GM12878 (cell line): Measurements from ENCODE around the gene UBE2M. TPM values are rescaled to one million over a fixed set of nuclear protein-coding genes. Genes with fewer than 3 reads are reported as not detected.
A peak's percentile ranks its signal among the peaks of the same experiment; 100 is the strongest.

ENCODE experiments used
- ATAC-seq: fragments of 200-7000 bp; cut with Tn5 transposase; 3 replicates; pipeline ENCODE4 v1.9.1; 2020; ENCODE audit warnings: mild to moderate bottlenecking, moderate library complexity
- BruUV-seq: library from RNA; stranded (reverse); fragments of 400-500 nt; replicated peaks from 2 replicates; lab custom pipeline; 2021; lab: Mats Ljungman, UMichigan
- CTCF ChIA-PET: fragments of 300-600 bp; sonication (Branson Sonifier 250); formaldehyde crosslinking; extraction: SDS; loops from one replicate; lab custom pipeline; 2021; ENCODE audit warnings: inconsistent platforms; lab: Yijun Ruan, JAX
- POLR2A ChIA-PET: fragments of 350-600 bp; formaldehyde crosslinking; extraction: SDS; loops from one replicate; lab custom pipeline; 2021; ENCODE audit warnings: inconsistent platforms; lab: Charles Lee
- RAD21 ChIA-PET: fragments of 300-600 bp; sonication (Branson Sonifier 250); formaldehyde crosslinking; loops from one replicate; lab custom pipeline; 2023; ENCODE audit warnings: antibody characterized with exemption; ENCODE audit not compliant: unreplicated experiment; lab: Charles Lee
- SMC1A ChIA-PET: fragments of 300-600 bp; sonication (Branson Sonifier 250); formaldehyde crosslinking; loops from one replicate; lab custom pipeline; 2023; ENCODE audit not compliant: unreplicated experiment, uncharacterized antibody; lab: Charles Lee
- DNase-seq: peaks from one replicate; pipeline ENCODE4 v3.0.0-alpha.2; 2011; ENCODE audit warnings: low read depth, low spot score
- FAIRE-seq: peaks from 3 replicates; lab custom pipeline; 2011; peaks lifted over from hg19 to GRCh38; lab: Jason Lieb, UNC
- H2AFZ ChIP-seq: 2 replicates; pipeline ENCODE4 v1.6.0; 2011; ENCODE audit warnings: low read depth, low read length, control low read depth; ENCODE audit not compliant: control insufficient read depth
- H3K27ac ChIP-seq: 2 replicates; pipeline ENCODE4 v1.5.1; 2011; ENCODE audit warnings: control low read depth; ENCODE audit not compliant: control insufficient read depth, insufficient read depth
- H3K27me3 ChIP-seq, 2 experiments: replicated peaks in 1 of 2; 2 replicates each; pipeline versions ENCODE4 v1.6.0 to v1.6.1; 2011; ENCODE audit warnings: low read length in 1 of 2; ENCODE audit not compliant: control insufficient read depth in 2 of 2, insufficient read depth in 2 of 2
- H3K36me3 ChIP-seq, 2 experiments: 2 replicates each; pipeline ENCODE4 v1.5.1; 2011; ENCODE audit warnings: low read length in 1 of 2; ENCODE audit not compliant: control insufficient read depth in 2 of 2, insufficient read depth in 2 of 2
- H3K4me1 ChIP-seq: 2 replicates; pipeline ENCODE4 v1.6.1; 2011; ENCODE audit warnings: mild to moderate bottlenecking, low read length, moderate library complexity, mixed read lengths; ENCODE audit not compliant: control insufficient read depth, insufficient read depth
- H3K4me2 ChIP-seq: 2 replicates; pipeline ENCODE4 v1.6.0; 2011; ENCODE audit warnings: control low read depth; ENCODE audit not compliant: control insufficient read depth, insufficient read depth
- H3K4me3 ChIP-seq: fragments of 200-600 bp; sonication (generic); 2 replicates; pipeline ENCODE4 v1.5.1; 2016
- H3K79me2 ChIP-seq: 2 replicates; pipeline ENCODE4 v1.6.0; 2011; ENCODE audit warnings: low read length; ENCODE audit not compliant: control insufficient read depth, insufficient read depth
- H3K9ac ChIP-seq: 2 replicates; pipeline ENCODE4 v1.8.0; 2011; ENCODE audit warnings: low read length, control low read depth, mixed read lengths; ENCODE audit not compliant: control insufficient read depth, insufficient read depth
- H3K9me3 ChIP-seq: replicated peaks from 3 replicates; pipeline ENCODE4 v1.5.1; 2011; ENCODE audit warnings: mild to moderate bottlenecking, low read length; ENCODE audit not compliant: control insufficient read depth, insufficient read depth
- H4K20me1 ChIP-seq: 2 replicates; pipeline ENCODE4 v1.6.0; 2011; ENCODE audit not compliant: control insufficient read depth, insufficient read depth
- ETV6 ChIP-seq, 2 experiments: fragments of 450-650 bp in 1 of 2; IDR thresholded peaks in 1 of 2; conservative IDR thresholded peaks in 1 of 2; 2 replicates each; pipeline ENCODE4 v1.6.1; 2014; ENCODE audit warnings: antibody characterized with exemption in 1 of 2, borderline replicate concordance in 1 of 2, low read depth in 1 of 2, mild to moderate bottlenecking in 1 of 2, moderate library complexity in 1 of 2
- MYC ChIP-seq: IDR thresholded peaks from 2 replicates; pipeline ENCODE4 v1.6.1; 2011; ENCODE audit warnings: mild to moderate bottlenecking, low read length, moderate library complexity, inconsistent platforms; ENCODE audit not compliant: insufficient read depth, insufficient replicate concordance, insufficient read length, severe bottlenecking
- STAT3 ChIP-seq: IDR thresholded peaks from 2 replicates; pipeline ENCODE4 v1.6.1; 2011; ENCODE audit warnings: low read depth, low read length, improper control_type of control experiment
- WRNIP1 ChIP-seq: IDR thresholded peaks from 2 replicates; pipeline ENCODE4 v1.6.1; 2011; ENCODE audit warnings: low read depth, low read length, improper control_type of control experiment, borderline replicate concordance
- ZNF622 ChIP-seq: fragments of 450-650 bp; IDR thresholded peaks from 2 replicates; pipeline ENCODE4 v1.6.1; 2017; ENCODE audit warnings: mild to moderate bottlenecking, inconsistent platforms
- WGBS: methylation state at CpG from one replicate; pipeline ENCODE4 v1.1.6; 2016; ENCODE audit warnings: low lambda C conversion rate; ENCODE audit not compliant: insufficient replicate concordance, insufficient coverage; ENCODE audit errors: missing lambda C conversion rate; 5-methylcytosine and 5-hydroxymethylcytosine counted together
- in situ Hi-C: fragments of 300-500 bp; cut with MboI; formaldehyde crosslinking; loops from 9 replicates; pipeline ENCODE4 v1.14.3; 2018; ENCODE audit warnings: mixed read lengths
- intact Hi-C: fragments of 100-400 bp; cut with micrococcal nuclease; formaldehyde crosslinking; loops from one replicate; pipeline ENCODE4 v1.14.2; 2022; ENCODE audit not compliant: unreplicated experiment
- polyA plus RNA-seq, 11 experiments: library from polyadenylated mRNA; depleted of rRNA in 4 of 11; unstranded in 6 of 11; stranded (reverse) in 5 of 11; fragments of >200 nt; fragmentation: Nextera tagmentation in 4 of 11; fragmentation: Illumina TruSeq in 1 of 11; extraction: Ambion mirVana in 4 of 11; extraction: Trizol in 1 of 11; gene quantifications; 1 replicate in 1 of 11; 2 replicates in 10 of 11; pipeline versions ENCODE4 v1.2.1 to v1.2.3, GENCODE V29; 2011 to 2016; ENCODE audit warnings: inconsistent platforms in 2 of 11, missing spikeins in 2 of 11, low read depth in 1 of 11
- total RNA-seq, 4 experiments: library from RNA; depleted of rRNA in 3 of 4; stranded (reverse); fragments of >200 nt in 3 of 4; fragmentation: Illumina TruSeq in 1 of 4; extraction: Trizol in 1 of 4; gene quantifications; 2 replicates each; pipeline versions ENCODE4 v1.2.1 to v1.2.3, GENCODE V29; 2013 to 2021

UBE2M gene
- total and polyA plus RNA-seq, 10 of the 15 experiments (the other 5 are each of a cell fraction or from before 2014, with no cell fraction given): 1.4 to 105 (median 73.9) TPM

- TF ChIP-seq MYC: no peak
- no peak for TF ChIP-seq WRNIP1
- TF ChIP-seq ZNF622: no peak
These were observed 23.1 kb upstream of the UBE2M start (continued) for GRCh38 chr19:58581227-58582141.

DNA sequence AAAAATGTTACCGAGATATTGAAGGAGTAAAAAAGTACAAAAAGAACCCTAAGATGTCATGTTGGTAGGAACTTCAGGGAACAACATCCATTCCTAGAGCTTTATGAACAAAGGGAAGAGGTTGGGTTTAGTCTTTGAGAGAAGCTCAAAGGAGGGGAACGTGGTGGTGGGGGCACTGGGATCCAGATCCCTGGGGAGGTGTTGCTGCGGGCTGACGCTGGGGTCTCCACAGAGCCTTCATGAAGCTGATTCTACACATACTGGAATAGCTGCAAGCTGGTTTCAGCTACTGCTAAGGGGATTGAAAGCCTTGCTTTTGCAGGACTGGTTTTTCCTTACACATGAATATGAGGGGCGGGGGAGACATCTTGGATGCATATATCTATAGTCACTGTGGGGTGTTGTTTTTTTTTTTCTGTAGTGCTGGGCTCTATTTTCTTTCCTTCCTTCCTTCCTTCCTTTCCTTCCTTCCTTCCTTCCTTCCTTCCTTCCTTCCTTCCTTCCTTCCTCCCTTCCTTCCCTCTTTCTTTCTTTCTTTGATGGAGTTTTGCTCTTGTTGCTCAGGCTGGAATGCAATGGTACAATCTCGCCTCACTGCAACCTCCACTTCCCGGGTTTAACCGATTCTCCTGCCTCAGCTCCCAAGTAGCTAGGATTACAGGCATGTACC is 21.2 kb upstream of the UBE2M start:
- H3K27ac ChIP-seq: no peak overlapping the region
- POLR2A ChIA-PET: interaction anchor here (0.9 to 4.0 kb wide), 6 partner anchors 25 to 299 kb away, joined by 3 to 24 read pairs (median 8); partner anchors contain the start of genes TRIM28 and ZBTB45
- no peaks in the 10 kb centered on the region for H3K9me3 ChIP-seq
- BruUV-seq: no TSS peak
- H3K9ac ChIP-seq: no peak overlapping the region
- peaks cover 0 to 4% of the 10 kb centered on the region in 2 experiments; a peak in 3 of 4 replicates for H3K36me3 ChIP-seq
- no peak for FAIRE-seq
- peaks cover 16% of the 10 kb centered on the region for H3K4me1 ChIP-seq
- peak in 1 of 2 experiments; percentile 79; a peak in 1 of 4 replicates for TF ChIP-seq ETV6 (conservative IDR thresholded peaks at IDR 0.05 in 1 of 2, IDR thresholded peaks at IDR 0.05 in 1 of 2; ENCODE audit: borderline replicate concordance in 1 of 2, low read depth in 1 of 2)
- TF ChIP-seq STAT3: no peak
- H3K4me2 ChIP-seq: no peak overlapping the region
- intact Hi-C loops (no loop called here), in situ Hi-C loops (no loop called here)
- SMC1A ChIA-PET: interaction anchor here (1.0 to 4.5 kb wide), 4 partner anchors 17 to 66 kb away, joined by 3 to 43 read pairs (median 7); partner anchors contain the start of genes CHMP2A and ZBTB45
- H2AFZ ChIP-seq: no peak overlapping the region
- no peaks in the 10 kb centered on the region for H4K20me1 ChIP-seq
- no peaks in the 10 kb centered on the region for H3K27me3 ChIP-seq
- no peak for ATAC-seq
- CTCF ChIA-PET: interaction anchor here (1.5 to 4.7 kb wide), 3 partner anchors 24 to 66 kb away, joined by 3 to 67 read pairs (median 22); partner anchors contain the start of gene ZBTB45
- peaks cover 8% of the 10 kb centered on the region for H3K79me2 ChIP-seq
- RAD21 ChIA-PET: interaction anchor here (1.0 to 3.9 kb wide), 3 partner anchors 25 to 66 kb away, joined by 3 to 50 read pairs (median 16); partner anchors contain the start of genes CHMP2A and ZBTB45
- WGBS: 89% methylated on average over 8 of the region's 8 CpGs
- no peak for DNase-seq
- H3K4me3 ChIP-seq: no peak overlapping the region
